PFSK-1 (cell line): ENCODE measurements around the gene MARK1.

ENCODE experiments used
- FOXP2 ChIP-seq: optimal IDR thresholded peaks from 2 replicates; pipeline ENCODE3; 2011; ENCODE audit warnings: borderline replicate concordance, control low read depth, inconsistent platforms; ENCODE audit not compliant: insufficient read depth; ENCODE audit errors: extremely low read length, extremely low read depth
- POLR2AphosphoS5 ChIP-seq: IDR thresholded peaks from 2 replicates; pipeline ENCODE4 v1.6.1; 2012; ENCODE audit warnings: low read depth, mild to moderate bottlenecking, control low read depth, low read length, moderate library complexity
- REST ChIP-seq, 2 experiments: IDR thresholded peaks; 2 replicates each; pipeline versions ENCODE4 v1.6.1 to v1.8.0; 2011 to 2012; ENCODE audit warnings: low read depth in 2 of 2, low read length in 2 of 2, control low read depth in 1 of 2, inconsistent platforms in 1 of 2, mild to moderate bottlenecking in 1 of 2, moderate library complexity in 1 of 2; ENCODE audit not compliant: insufficient read depth in 1 of 2
- SIN3A ChIP-seq: IDR thresholded peaks from 2 replicates; pipeline ENCODE4 v1.6.1; 2012; ENCODE audit warnings: mild to moderate bottlenecking, low read length, moderate library complexity, borderline replicate concordance; ENCODE audit not compliant: insufficient read depth
- TAF1 ChIP-seq: IDR thresholded peaks from 2 replicates; pipeline ENCODE4 v1.6.1; 2012; ENCODE audit warnings: low read length, control low read depth, borderline replicate concordance; ENCODE audit not compliant: insufficient read depth

MARK1 gene

GRCh38 chr1:220504329-220504728 is 23.6 kb upstream of the MARK1 start:
- no peak for TF ChIP-seq TAF1
- TF ChIP-seq SIN3A = no peak
- TF ChIP-seq POLR2AphosphoS5 = no peak
- no peak for TF ChIP-seq REST (IDR thresholded peaks at IDR 0.05; ENCODE audit: insufficient read depth in 1 of 2, low read depth in 2 of 2, low read length in 2 of 2)
- no peak for TF ChIP-seq FOXP2

- TF ChIP-seq SIN3A = no peak
- TF ChIP-seq FOXP2 = no peak
- TF ChIP-seq REST (IDR thresholded peaks at IDR 0.05; ENCODE audit: insufficient read depth in 1 of 2, low read depth in 2 of 2, low read length in 2 of 2) = no peak
- no peak for TF ChIP-seq POLR2AphosphoS5
- TF ChIP-seq TAF1 = no peak
Observed at GRCh38 chr1:220507085-220507484, 20.9 kb upstream of the MARK1 start.

- TF ChIP-seq SIN3A = no peak
- TF ChIP-seq REST (IDR thresholded peaks at IDR 0.05; ENCODE audit: insufficient read depth in 1 of 2, low read depth in 2 of 2, low read length in 2 of 2) = no peak
- no peak for TF ChIP-seq TAF1
- no peak for TF ChIP-seq FOXP2
Observed at GRCh38 chr1:220511179-220511578, 16.8 kb upstream of the MARK1 start.

DNA sequence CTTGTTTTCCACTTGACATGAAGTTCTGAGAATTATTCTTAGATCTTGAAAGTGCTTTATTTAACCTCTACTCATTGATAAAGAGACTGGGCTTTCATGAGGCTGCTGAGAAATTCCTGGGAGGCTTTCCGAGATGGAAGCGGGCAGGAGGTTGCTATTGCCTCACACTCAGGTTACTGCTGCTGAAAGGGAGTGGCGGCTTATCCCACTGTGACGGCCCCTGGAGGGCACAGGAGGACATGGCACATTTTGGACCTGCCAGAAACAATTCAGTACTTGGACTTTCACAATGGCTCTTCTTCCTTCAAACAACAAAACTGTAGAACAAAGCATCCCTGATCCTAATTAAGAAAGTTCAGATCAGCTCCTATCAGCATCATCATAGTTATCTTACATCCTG is 16.2 kb upstream of the MARK1 start:
- TF ChIP-seq REST (IDR thresholded peaks at IDR 0.05; ENCODE audit: insufficient read depth in 1 of 2, low read depth in 2 of 2, low read length in 2 of 2) = no peak
- no peak for TF ChIP-seq TAF1
- no peak for TF ChIP-seq SIN3A
- TF ChIP-seq POLR2AphosphoS5 = no peak
- no peak for TF ChIP-seq FOXP2

- no peak for TF ChIP-seq POLR2AphosphoS5
- TF ChIP-seq SIN3A = no peak
- no peak for TF ChIP-seq REST (IDR thresholded peaks at IDR 0.05; ENCODE audit: insufficient read depth in 1 of 2, low read depth in 2 of 2, low read length in 2 of 2)
- no peak for TF ChIP-seq FOXP2
Observed at GRCh38 chr1:220513834-220514233, 14.1 kb upstream of the MARK1 start.
